Prostate gland (tissue), 2 donors: ENCODE results near the gene IQSEC3. TPM values are rescaled to one million over a fixed set of nuclear protein-coding genes. Genes with fewer than 3 reads are reported as not detected.

ENCODE experiments used
- DNase-seq: peaks from one replicate; pipeline ENCODE4 v3.0.0-alpha.2; 2019; ENCODE audit warnings: low spot score
- H3K27ac ChIP-seq, 2 donors: fragments of 200-600 bp; sonication (generic); 2 replicates each; pipeline ENCODE4 v1.5.1; 2017 to 2019
- H3K27me3 ChIP-seq: fragments of 200-600 bp; sonication (generic); replicated peaks from 2 replicates; pipeline ENCODE4 v1.5.1; 2019; ENCODE audit not compliant: insufficient read depth
- H3K36me3 ChIP-seq, 2 donors: fragments of 200-600 bp; sonication (generic); 1 replicate in 1 of 2; 2 replicates in 1 of 2; pipeline versions ENCODE4 v1.5.1 to v1.8.1; 2017 to 2019
- H3K4me1 ChIP-seq: fragments of 200-600 bp; sonication (generic); replicated peaks from 2 replicates; pipeline ENCODE4 v1.5.1; 2019
- H3K4me3 ChIP-seq, 2 donors: fragments of 200-600 bp; sonication (generic); 2 replicates each; pipeline ENCODE4 v1.5.1; 2017 to 2019
- H3K9me3 ChIP-seq: fragments of 200-600 bp; sonication (generic); 2 replicates; pipeline ENCODE4 v1.5.1; 2017
- CTCF ChIP-seq, 4 experiments: fragments of 200-600 bp in 2 of 4; fragments of 450-650 bp in 2 of 4; sonication (generic) in 2 of 4; IDR thresholded peaks; 1 replicate in 3 of 4; 2 replicates in 1 of 4; pipeline ENCODE4 v1.5.1; 2016 to 2019; ENCODE audit warnings: antibody characterized with exemption in 4 of 4, mild to moderate bottlenecking in 2 of 4, moderate library complexity in 2 of 4
- POLR2A ChIP-seq: fragments of 450-650 bp; IDR thresholded peaks from one replicate; pipeline ENCODE4 v1.6.1; 2016; ENCODE audit warnings: antibody characterized with exemption, mild to moderate bottlenecking
- POLR2AphosphoS5 ChIP-seq: sonication (generic); formaldehyde crosslinking; IDR thresholded peaks from one replicate; pipeline ENCODE4 v1.6.1; 2017; ENCODE audit warnings: antibody characterized with exemption
- WGBS: methylation state at CpG from one replicate; pipeline ENCODE4 v1.1.5; 2018; 5-methylcytosine and 5-hydroxymethylcytosine counted together
- intact Hi-C: fragments of 100-400 bp; cut with DNase I; formaldehyde crosslinking; loops from one replicate; pipeline ENCODE4 v1.14.2; 2022
- total RNA-seq, 2 donors: library from RNA; depleted of rRNA; stranded (reverse); fragments of >200 nt; gene quantifications; one replicate each; pipeline ENCODE4 v1.1.0, GENCODE V29; 2016

IQSEC3 gene
- total RNA-seq, 2 donors from 2014 or later, result 0.14 to 2.6 TPM

GRCh38 chr12:155006-155405 is 88.4 kb downstream of the IQSEC3 start:
- no peaks in the 10 kb centered on the region for H3K4me1 ChIP-seq
- no peak for DNase-seq
- no peak overlapping the region for H3K4me3 ChIP-seq
- no peaks in the 10 kb centered on the region for H3K27me3 ChIP-seq
- intact Hi-C loops, result no loop called here
- H3K9me3 ChIP-seq, result no peaks in the 10 kb centered on the region
- TF ChIP-seq CTCF (IDR thresholded peaks at IDR 0.05) (no peak), POLR2AphosphoS5 (no peak), POLR2A (no peak)
- no peak overlapping the region for H3K27ac ChIP-seq
- H3K36me3 ChIP-seq, result no peaks in the 10 kb centered on the region
- WGBS, result 84% methylated on average over 9 of the region's 9 CpGs

- Histone ChIP-seq H3K4me1 (no peaks in the 10 kb centered on the region), H3K36me3 (no peaks in the 10 kb centered on the region), H3K4me3 (no peak overlapping the region), H3K27ac (no peak overlapping the region), H3K9me3 (no peaks in the 10 kb centered on the region), H3K27me3 (no peaks in the 10 kb centered on the region)
- no peak for TF ChIP-seq POLR2A
- TF ChIP-seq POLR2AphosphoS5, result no peak
- TF ChIP-seq CTCF (IDR thresholded peaks at IDR 0.05), result no peak
- intact Hi-C loops, result no loop called here
- 94% methylated on average over 8 of the region's 8 CpGs for WGBS
- DNase-seq, result no peak
Observed at GRCh38 chr12:155646-156045, 89.1 kb downstream of the IQSEC3 start.

GRCh38 chr12:156945-157344 is 90.4 kb downstream of the IQSEC3 start:
- 91% methylated on average over 11 of the region's 13 CpGs for WGBS
- intact Hi-C loops, result no loop called here

GRCh38 chr12:157644-158043 is 91.1 kb downstream of the IQSEC3 start:
- intact Hi-C loops, result no loop called here
- Histone ChIP-seq H3K4me1 (no peaks in the 10 kb centered on the region), H3K36me3 (no peaks in the 10 kb centered on the region), H3K27ac (no peak overlapping the region), H3K27me3 (no peaks in the 10 kb centered on the region), H3K9me3 (no peaks in the 10 kb centered on the region), H3K4me3 (no peak overlapping the region)
- WGBS, result 92% methylated on average over 12 of the region's 12 CpGs
- TF ChIP-seq POLR2A (no peak), CTCF (IDR thresholded peaks at IDR 0.05) (no peak), POLR2AphosphoS5 (no peak)
- no peak for DNase-seq

More at GRCh38 chr12:156945-157344, 90.4 kb downstream of the IQSEC3 start:
- no peak for TF ChIP-seq CTCF (IDR thresholded peaks at IDR 0.05)
- TF ChIP-seq POLR2AphosphoS5, result no peak
- TF ChIP-seq POLR2A, result no peak
- Histone ChIP-seq H3K9me3 (no peaks in the 10 kb centered on the region), H3K27me3 (no peaks in the 10 kb centered on the region), H3K27ac (no peak overlapping the region), H3K4me3 (no peak overlapping the region), H3K4me1 (no peaks in the 10 kb centered on the region), H3K36me3 (no peaks in the 10 kb centered on the region)
- DNase-seq, result no peak

- no peaks in the 10 kb centered on the region for H3K36me3 ChIP-seq
- intact Hi-C loops, result no loop called here
- WGBS, result 74% methylated on average over 7 of the region's 7 CpGs
- H3K27me3 ChIP-seq, result no peaks in the 10 kb centered on the region
- no peaks in the 10 kb centered on the region for H3K9me3 ChIP-seq
- no peak for TF ChIP-seq CTCF (IDR thresholded peaks at IDR 0.05)
- TF ChIP-seq POLR2A, result no peak
- TF ChIP-seq POLR2AphosphoS5, result no peak
- no peak overlapping the region for H3K27ac ChIP-seq
- DNase-seq, result no peak
- H3K4me1 ChIP-seq, result no peaks in the 10 kb centered on the region
- no peak overlapping the region for H3K4me3 ChIP-seq
Observed at GRCh38 chr12:159156-159782, 92.7 kb downstream of the IQSEC3 start.
